Measurements from ENCODE around the gene MRPL14.

The MRPL14 gene

GRCh38 chr6:44127186-44128019 lies at the start of gene MRPL14, which contains the start of gene TMEM63B:
Gene MRPL14 (minus strand): TSS chr6:44127452. CDS start chr6:44116611, 10,841 bp downstream.
Gene TMEM63B (plus strand): TSS chr6:44127554. CDS start chr6:44134585, 7,031 bp downstream.
- peaks cover 40% of the 10 kb centered on the region for H3K36me3 ChIP-seq
- H3K27ac ChIP-seq, result peak within 1 kb of the TSS; percentile 94
- no peaks in the 10 kb centered on the region for H3K9me3 ChIP-seq (ENCODE audit: severe bottlenecking)
- no peak for TF ChIP-seq CTCF (IDR thresholded peaks at IDR 0.05; ENCODE audit: low read depth, low read length)
- H3K4me3 ChIP-seq (ENCODE audit: low read depth, low read length), result peak within 1 kb of the TSS; percentile 85
- DNase-seq, result peak; percentile 94
- H3K27me3 ChIP-seq (ENCODE audit: insufficient read depth, low read depth, severe bottlenecking), result no peaks in the 10 kb centered on the region

DNA sequence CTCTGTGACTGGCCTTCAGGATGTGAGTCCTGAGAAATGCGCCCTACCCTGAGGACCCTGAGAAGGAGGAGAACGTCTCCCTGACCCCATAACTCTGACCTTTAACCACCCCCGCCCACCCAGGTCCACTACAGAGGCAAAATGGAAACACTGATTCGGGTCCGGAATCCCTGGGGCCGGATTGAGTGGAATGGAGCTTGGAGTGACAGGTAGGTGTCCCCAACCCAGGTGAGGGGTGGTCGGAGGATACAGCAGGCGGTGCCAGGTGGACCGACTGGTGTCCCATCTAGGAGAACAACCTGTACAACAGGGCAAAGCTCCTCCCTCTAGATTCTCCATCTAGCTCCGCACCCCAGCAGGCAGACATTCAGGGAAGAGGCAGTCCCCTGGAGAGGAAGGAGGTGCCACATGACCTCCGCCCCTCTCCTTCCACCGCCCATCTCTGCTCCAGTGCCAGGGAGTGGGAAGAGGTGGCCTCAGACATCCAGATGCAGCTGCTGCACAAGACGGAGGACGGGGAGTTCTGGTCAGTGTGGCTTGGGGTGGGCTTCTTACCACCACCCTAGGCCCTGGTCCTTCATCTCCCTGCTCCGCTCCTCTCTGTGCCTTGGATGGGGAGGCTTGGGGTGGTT lies 49.0 kb upstream of the MRPL14 start:
- no peak for DNase-seq
- H3K9me3 ChIP-seq (ENCODE audit: severe bottlenecking), result no peaks in the 10 kb centered on the region
- H3K4me3 ChIP-seq (ENCODE audit: low read depth, low read length), result no peak overlapping the region
- H3K27ac ChIP-seq, result no peak overlapping the region
- H3K27me3 ChIP-seq (ENCODE audit: insufficient read depth, low read depth, severe bottlenecking), result no peaks in the 10 kb centered on the region
- H3K36me3 ChIP-seq, result no peaks in the 10 kb centered on the region
- TF ChIP-seq CTCF (IDR thresholded peaks at IDR 0.05; ENCODE audit: low read depth, low read length), result no peak

- DNase-seq, result peak; percentile 96
- Histone ChIP-seq H3K4me3 (ENCODE audit: low read depth, low read length) (no peak overlapping the region), H3K27me3 (ENCODE audit: insufficient read depth, low read depth, severe bottlenecking) (no peaks in the 10 kb centered on the region), H3K27ac (no peak overlapping the region), H3K9me3 (ENCODE audit: severe bottlenecking) (no peaks in the 10 kb centered on the region), H3K36me3 (no peaks in the 10 kb centered on the region)
- peak; percentile 99 for TF ChIP-seq CTCF (IDR thresholded peaks at IDR 0.05; ENCODE audit: low read depth, low read length)
Measured at GRCh38 chr6:44172731-44173500, 45.7 kb upstream of the MRPL14 start.

- Histone ChIP-seq H3K4me3 (ENCODE audit: low read depth, low read length) (no peak overlapping the region), H3K27me3 (ENCODE audit: insufficient read depth, low read depth, severe bottlenecking) (no peaks in the 10 kb centered on the region), H3K9me3 (ENCODE audit: severe bottlenecking) (no peaks in the 10 kb centered on the region), H3K36me3 (no peaks in the 10 kb centered on the region), H3K27ac (no peak overlapping the region)
- TF ChIP-seq CTCF (IDR thresholded peaks at IDR 0.05; ENCODE audit: low read depth, low read length), result no peak
- DNase-seq, result no peak
Measured at GRCh38 chr6:44171899-44172546, 44.8 kb upstream of the MRPL14 start.

DNA sequence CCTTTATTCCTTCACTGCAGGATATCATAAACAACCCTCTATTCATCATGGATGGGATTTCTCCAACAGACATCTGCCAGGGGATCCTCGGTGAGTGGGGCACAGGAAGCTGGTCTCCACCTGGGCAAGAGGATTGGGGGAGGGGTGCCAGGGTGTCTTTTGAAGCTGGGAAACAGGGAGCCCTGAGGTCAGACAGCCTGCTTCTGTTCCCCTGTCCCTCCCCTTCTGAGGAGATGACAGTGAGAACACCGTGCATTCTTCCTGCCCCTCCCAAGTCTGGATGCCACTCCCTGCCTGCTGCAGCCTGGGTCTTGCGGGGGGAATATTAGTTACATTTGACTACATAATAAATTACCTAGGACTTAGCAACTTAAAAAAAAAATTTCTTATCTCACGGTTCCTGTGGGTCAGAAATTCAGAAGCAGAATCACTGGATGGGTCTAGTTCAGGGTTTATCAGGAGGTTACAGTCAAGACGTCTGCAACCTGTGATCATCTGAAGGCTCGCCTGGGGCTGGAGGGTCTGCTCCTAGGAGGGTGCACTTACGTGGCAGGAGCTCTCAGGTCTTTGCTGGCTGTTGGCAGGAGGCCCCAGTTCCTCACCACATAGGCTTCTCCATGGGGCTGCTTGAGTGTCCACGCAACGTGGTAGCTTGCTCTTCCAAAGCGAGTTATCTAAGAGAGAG lies 42.8 kb upstream of the MRPL14 start:
- Histone ChIP-seq H3K36me3 (no peaks in the 10 kb centered on the region), H3K9me3 (ENCODE audit: severe bottlenecking) (no peaks in the 10 kb centered on the region), H3K27ac (no peak overlapping the region), H3K27me3 (ENCODE audit: insufficient read depth, low read depth, severe bottlenecking) (no peaks in the 10 kb centered on the region), H3K4me3 (ENCODE audit: low read depth, low read length) (no peak overlapping the region)
- no peak for DNase-seq
- TF ChIP-seq CTCF (IDR thresholded peaks at IDR 0.05; ENCODE audit: low read depth, low read length), result no peak

All from WERI-Rb-1 (cell line).